Tibial nerve (tissue), 4 donors: ENCODE results near the gene LSM14B.

Source experiments
- CTCF ChIP-seq, 5 experiments: fragments of 200-600 bp in 3 of 5; fragments of 450-650 bp in 2 of 5; sonication (generic) in 3 of 5; IDR thresholded peaks; one replicate each; pipeline ENCODE4 v1.5.1; 2016 to 2019; ENCODE audit warnings: antibody characterized with exemption in 5 of 5, mild to moderate bottlenecking in 3 of 5, moderate library complexity in 2 of 5
- EP300 ChIP-seq, 2 donors: sonication (generic); formaldehyde crosslinking; IDR thresholded peaks; one replicate each; pipeline ENCODE4 v1.6.1; 2017; ENCODE audit warnings: antibody characterized with exemption in 2 of 2, mild to moderate bottlenecking in 1 of 2

- no peak for TF ChIP-seq CTCF (IDR thresholded peaks at IDR 0.05)
- TF ChIP-seq EP300 (IDR thresholded peaks at IDR 0.05): no peak
These were observed 24.3 kb upstream of the LSM14B start for GRCh38 chr20:62097881-62098407.
